Fibroblast of pulmonary artery (primary cell): Measurements from ENCODE around the gene GRAMD2A.

Experiments
- DNase-seq: peaks from one replicate; pipeline ENCODE4 v3.0.0-alpha.2; 2010; ENCODE audit warnings: low read depth
- H3K4me3 ChIP-seq: replicated peaks from 2 replicates; pipeline ENCODE4 v1.5.1; 2011; ENCODE audit warnings: low read depth, mild to moderate bottlenecking, control low read depth, low read length, moderate library complexity
- TF ChIP-seq, protein P1 (sequence below): IDR thresholded peaks from 2 replicates; pipeline ENCODE4 v1.5.1; 2011; ENCODE audit warnings: mild to moderate bottlenecking, control low read depth, low read length, inconsistent platforms; ENCODE audit errors: missing control alignments

Gene GRAMD2A

DNA sequence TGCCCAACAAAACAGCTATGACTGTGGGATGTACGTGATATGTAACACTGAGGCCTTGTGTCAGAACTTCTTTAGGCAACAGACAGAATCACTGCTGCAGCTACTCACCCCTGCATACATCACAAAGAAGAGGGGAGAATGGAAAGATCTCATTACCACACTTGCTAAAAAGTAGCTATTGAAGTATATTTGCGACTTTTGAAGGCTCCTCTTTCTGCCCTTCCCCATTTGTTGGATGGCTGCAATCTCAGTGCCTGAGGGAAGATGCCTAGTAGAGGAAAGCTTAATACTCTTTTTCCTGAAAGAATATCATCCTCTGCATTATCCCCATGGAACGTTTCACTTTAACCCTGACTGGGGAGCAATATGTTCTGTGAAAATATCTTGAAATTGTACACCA is 57.5 kb downstream of the GRAMD2A start:
- no peak for DNase-seq
- H3K4me3 ChIP-seq: no peak overlapping the region
- TF ChIP-seq, protein P1, sequence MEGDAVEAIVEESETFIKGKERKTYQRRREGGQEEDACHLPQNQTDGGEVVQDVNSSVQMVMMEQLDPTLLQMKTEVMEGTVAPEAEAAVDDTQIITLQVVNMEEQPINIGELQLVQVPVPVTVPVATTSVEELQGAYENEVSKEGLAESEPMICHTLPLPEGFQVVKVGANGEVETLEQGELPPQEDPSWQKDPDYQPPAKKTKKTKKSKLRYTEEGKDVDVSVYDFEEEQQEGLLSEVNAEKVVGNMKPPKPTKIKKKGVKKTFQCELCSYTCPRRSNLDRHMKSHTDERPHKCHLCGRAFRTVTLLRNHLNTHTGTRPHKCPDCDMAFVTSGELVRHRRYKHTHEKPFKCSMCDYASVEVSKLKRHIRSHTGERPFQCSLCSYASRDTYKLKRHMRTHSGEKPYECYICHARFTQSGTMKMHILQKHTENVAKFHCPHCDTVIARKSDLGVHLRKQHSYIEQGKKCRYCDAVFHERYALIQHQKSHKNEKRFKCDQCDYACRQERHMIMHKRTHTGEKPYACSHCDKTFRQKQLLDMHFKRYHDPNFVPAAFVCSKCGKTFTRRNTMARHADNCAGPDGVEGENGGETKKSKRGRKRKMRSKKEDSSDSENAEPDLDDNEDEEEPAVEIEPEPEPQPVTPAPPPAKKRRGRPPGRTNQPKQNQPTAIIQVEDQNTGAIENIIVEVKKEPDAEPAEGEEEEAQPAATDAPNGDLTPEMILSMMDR: no peak

DNA sequence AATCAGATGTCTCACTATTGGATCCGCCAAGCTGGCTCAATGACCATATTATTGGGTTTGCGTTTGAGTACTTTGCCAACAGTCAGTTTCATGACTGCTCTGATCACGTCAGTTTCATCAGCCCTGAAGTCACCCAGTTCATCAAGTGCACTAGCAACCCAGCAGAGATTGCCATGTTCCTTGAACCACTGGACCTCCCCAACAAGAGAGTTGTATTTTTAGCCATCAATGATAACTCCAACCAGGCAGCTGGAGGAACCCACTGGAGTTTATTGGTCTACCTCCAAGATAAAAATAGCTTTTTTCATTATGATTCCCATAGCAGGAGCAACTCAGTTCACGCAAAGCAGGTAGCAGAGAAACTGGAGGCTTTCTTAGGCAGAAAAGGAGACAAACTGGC is 57.9 kb downstream of the GRAMD2A start:
- H3K4me3 ChIP-seq: no peak overlapping the region
- TF ChIP-seq, protein P1: no peak
- DNase-seq: no peak

DNA sequence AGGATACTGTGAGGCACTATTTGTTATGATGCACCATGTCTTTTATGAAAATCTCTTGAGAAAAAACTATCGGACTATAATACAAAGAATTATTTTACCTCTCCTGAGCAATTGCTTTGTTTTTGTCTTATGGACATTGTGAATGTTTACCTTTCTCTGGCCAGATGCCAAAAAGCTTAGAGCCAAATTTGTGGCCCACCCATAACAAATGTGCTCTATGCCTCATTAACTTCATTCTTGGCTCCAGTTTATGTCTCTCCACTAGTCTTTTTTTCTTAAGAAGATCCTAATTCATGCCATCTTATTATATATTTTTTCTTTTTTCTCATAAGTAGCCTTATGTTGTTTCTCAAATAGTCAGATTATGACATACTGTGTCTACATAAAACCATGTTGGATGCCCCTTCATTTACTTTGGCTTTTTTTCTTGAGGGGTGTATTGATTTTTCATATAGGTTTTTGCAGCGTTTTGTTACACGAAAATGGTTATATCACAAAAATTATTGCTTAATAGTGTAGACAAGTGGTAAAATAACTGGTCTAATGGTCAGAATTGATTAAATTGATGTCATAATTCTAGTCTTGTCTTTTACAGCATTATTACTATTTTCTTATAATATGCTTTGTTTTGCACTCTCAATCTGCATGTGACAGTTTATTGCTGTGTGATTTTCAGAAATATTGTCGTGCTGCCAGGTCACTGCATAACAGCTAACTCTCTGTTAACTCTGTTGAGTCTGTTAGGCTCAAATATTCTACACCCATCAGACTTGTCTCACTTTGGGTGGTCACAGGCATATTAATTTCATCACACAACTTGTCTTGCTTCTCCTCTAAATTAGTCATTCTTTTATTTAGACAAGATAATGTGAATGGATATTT is 61.2 kb downstream of the GRAMD2A start:
- H3K4me3 ChIP-seq: no peak overlapping the region
- TF ChIP-seq, protein P1: no peak
- no peak for DNase-seq

DNA sequence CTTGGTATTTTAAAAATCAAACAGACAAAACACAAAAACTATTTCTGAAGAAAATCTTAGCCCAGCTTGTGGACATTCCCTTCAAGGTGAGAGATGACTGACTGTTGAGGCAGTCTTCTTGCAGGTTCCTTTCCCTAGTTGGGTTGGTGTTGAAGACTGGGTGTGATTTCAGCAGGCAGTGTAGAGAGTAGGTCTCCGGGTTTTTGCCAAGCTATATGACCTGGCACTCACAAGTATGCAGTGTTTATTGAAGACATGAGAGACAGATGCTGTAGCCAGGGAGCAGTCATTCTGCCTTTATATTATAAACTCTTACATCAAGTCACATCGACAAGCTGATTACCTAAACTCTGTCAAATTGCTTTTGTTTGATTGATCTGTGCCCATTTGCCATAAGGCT is 61.9 kb downstream of the GRAMD2A start:
- DNase-seq: no peak
- TF ChIP-seq, protein P1: no peak

DNA sequence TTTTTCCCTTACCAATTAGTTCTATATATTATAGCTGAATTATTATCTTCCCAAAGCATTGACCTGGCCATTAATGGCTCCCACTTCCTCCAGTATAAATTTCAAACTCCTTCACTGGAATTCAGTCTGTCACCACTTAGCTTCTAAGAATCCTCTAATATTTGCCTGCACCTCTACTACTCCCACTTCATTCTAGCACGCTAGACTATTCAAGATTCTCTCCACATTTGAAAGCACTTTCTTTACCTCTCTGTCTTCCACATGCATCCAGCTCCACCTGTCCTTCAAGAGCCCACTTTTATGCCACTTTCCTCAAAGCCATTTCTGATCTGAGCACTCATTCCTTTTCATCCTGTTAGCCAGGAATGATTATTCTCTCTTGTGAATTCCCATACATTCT is 64.4 kb downstream of the GRAMD2A start:
- no peak for DNase-seq
- TF ChIP-seq, protein P1: no peak
- H3K4me3 ChIP-seq: no peak overlapping the region

More for the DNA sequence above, 61.9 kb downstream of the GRAMD2A start:
- no peak overlapping the region for H3K4me3 ChIP-seq

DNA sequence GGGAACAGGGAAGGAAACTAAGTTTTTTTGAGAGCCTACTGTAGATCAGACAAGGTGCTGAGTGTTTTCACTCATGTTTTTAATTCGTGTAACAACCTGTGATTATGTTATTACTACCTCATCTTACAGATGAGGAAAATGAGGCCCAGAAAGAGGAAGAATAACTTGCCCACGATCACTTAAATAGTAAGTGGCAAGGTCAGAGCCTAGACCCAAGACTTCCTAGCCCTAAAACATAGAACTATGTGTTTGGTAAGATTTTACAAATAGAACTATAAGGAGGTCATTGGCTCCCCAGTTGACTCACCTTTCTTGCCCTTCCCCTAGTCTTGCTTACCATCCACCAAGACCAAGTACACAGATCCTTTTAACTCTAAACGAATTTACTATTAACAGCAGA is 65.7 kb downstream of the GRAMD2A start:
- TF ChIP-seq, protein P1: no peak
- no peak for DNase-seq
- no peak overlapping the region for H3K4me3 ChIP-seq

DNA sequence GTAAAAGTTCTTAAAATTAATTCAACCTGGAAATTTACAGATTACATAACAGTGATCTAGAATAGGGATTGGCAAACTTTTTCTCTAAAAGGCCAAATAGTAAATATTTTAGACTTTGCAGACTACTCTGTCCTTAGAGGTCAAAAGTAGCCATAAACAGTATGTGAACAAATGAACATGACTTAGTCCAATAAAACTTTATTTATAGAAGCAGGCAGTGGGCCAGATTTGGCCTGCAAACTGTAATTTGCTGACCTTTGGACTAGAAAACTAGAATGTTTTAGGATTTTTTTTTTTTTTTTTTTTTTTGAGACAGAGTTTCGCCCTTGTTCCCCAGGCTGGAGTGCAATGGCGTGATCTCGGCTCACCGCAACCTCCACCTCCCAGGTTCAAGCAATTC is 67.3 kb downstream of the GRAMD2A start:
- TF ChIP-seq, protein P1: no peak
- no peak for DNase-seq
- no peak overlapping the region for H3K4me3 ChIP-seq
